GM19467 (cell line): Measurements from ENCODE around the gene HS3ST5.

ENCODE experiments used
- ATAC-seq: cut with Tn5 transposase; IDR thresholded peaks from one replicate; pipeline ENCODE4 v1.9.1; 2021; ENCODE audit warnings: mild to moderate bottlenecking, moderate library complexity; ENCODE audit not compliant: unreplicated experiment

HS3ST5 gene

DNA sequence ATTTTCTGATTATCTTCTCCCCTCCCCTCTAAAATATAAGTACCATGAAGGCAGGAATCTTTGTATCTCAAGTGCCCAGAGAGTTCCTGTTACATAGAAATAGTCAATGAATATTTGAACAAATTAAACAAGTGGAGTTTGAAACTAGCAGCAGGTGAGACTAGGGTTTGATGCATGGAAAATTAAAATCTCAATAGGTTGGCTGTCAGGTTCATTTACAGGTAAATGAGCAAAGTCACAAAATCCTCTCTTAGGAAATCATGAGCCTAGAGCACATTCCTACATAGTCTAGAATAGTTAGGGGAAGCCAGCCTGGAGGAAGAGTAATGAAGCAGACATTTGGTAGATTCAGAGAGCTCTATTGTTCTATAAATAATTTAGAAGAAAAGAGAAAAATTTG is 140.4 kb downstream of the HS3ST5 start:
- ATAC-seq, result no peak

DNA sequence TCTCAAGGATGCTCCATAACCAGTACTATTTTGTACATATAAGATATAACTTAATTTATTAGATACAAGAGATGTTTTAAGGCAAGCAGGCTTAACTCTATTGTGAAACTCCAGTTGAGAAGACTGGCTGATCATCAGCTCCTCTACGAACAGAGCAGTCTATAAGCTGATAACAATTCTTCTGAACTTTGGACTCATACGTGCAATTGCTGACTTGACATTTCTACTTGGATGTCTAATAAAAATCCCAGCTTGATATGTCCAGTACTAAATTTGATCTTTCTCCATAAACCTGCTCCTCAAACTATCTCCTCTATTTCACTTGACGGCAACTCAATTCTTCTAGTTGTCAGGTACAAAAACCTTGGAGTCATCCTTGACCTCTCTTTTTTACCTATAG is 141.9 kb downstream of the HS3ST5 start:
- ATAC-seq, result no peak

DNA sequence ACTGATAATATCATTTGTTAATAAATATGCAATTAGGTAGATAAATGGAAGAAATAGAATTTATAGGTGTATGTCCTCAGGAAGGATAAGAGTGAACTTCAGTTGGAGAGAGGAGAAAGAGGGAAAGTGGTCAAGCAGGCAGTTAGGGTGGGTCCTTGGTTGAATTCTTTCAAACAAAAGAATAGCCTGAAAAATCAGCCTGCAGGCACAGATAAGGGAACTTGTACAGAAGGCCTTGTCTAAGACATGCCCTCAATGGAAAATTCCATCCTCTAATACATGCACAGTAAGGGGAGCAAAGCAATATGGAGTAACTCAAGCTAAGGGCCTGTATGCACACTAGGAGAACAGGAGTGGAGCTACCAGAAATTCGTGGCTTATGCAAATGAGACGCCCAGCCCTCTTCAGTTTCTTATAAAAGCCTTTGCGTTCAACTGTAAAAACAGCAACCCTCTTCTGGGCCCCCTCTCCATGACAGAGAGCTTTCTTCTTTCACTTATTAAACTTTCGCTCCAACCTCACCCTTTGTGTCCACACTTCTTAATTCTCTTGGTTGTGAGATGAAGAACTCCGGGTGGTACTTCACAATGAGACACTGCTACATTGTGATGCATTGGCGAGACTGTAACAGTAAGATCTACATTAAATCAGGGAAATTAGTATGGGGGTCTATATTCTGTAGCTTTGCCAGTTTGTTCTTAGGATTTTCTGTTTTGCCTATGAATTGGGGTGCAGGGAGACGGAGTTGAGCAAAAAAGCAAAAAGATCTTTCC is 147.0 kb downstream of the HS3ST5 start:
- no peak for ATAC-seq

DNA sequence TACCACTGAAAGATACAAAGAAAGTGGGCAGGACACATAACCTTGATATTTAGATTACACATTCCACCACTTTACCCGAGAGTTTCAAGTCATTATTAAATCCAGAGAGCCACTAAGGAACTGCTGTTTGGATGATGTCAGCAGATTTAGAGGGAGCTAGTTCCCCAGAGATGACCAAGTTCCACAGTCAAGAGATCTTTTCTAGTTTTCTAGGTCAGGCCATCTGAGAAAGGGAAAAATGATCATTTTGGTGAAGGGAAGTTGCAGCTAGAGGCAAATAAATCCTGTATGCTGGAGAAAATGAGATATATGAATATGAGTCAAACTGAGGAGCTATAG is 147.8 kb downstream of the HS3ST5 start:
- ATAC-seq, result no peak

DNA sequence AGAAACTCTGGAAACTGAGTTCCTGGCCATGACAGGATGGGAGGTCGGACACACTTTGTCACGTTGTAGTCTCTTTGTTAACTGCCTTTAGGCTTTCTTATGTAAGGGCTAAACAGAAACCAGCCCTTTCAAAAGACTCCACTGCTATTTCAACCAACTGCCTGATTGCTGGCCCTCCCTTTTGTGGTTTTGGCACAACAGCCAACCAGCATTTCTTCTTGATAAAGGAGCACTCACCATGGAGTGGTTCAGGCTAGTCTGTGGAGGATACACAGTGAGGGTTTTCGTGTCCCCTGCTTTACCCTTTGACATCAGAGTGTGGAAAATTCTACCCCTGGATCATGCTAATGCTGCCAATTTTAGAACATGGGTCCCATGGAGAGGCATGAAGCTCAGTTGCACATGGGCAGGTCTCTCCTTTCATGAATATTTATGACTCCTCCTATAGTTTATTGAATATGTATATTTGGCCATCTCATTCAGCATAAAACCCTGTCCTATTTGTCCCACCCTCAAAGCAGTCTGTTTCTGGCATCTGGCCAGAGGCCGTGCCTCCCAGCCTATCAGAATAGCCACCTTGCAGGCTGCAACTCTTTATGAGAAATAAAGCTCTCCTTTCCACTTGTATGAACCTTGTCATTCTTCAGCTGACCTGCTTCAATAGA is 148.3 kb downstream of the HS3ST5 start:
- ATAC-seq, result no peak

DNA sequence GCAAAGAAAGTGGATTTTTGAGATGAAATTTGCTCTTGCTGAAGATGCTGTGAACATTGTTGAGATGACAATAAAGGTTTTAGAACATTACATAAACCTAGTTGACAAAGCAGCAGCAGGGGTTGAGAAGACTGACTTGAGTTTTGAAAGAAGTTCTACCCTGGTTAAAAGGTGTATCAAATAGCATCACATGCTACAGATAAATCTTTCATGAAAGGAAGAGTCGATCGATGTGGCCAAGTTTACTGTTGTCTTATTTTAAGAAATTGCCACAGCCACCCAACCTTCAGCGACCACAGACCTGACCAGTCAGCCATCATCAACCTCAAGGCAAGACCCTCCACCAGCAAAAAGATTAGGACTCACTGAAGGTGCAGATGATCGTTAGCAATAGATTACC is 155.3 kb downstream of the HS3ST5 start:
- no peak for ATAC-seq

DNA sequence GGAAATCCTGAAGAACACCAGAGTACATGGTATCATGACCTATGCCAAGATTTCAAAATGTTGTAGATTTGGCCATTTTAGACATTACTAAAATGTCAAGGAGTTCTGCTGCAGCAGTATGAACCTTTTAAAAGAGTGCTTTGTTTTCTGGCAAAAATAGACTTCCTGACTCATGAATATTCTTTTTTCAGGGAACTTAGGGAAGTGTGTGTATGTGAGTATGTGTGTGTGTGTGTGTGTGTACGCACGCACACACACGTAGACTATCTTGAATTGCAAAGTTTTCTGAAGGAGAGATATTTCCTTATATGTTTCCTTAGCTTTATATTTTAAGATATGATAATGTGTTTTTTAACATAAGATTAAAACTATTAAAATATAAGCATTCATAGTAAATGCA is 161.2 kb downstream of the HS3ST5 start:
- ATAC-seq, result no peak

DNA sequence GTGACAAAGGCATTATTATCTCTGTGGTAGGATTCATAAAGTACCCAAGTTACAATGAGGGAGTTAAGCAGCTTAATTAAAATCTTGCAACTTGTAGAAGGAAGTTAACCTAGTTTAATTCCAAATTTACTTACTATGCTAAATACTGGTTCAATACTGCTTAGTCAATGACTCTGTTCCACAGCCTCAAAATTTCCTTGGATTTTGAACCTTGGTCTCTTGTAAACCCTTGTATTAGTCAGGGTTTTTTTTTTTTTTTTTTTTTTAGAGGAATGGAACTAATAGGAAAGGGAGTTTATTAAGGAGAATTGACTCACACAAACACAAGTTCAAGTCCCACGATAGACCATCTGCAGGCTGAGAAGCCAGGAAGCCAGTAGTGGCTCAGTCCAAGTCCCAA is 163.4 kb downstream of the HS3ST5 start:
- no peak for ATAC-seq

DNA sequence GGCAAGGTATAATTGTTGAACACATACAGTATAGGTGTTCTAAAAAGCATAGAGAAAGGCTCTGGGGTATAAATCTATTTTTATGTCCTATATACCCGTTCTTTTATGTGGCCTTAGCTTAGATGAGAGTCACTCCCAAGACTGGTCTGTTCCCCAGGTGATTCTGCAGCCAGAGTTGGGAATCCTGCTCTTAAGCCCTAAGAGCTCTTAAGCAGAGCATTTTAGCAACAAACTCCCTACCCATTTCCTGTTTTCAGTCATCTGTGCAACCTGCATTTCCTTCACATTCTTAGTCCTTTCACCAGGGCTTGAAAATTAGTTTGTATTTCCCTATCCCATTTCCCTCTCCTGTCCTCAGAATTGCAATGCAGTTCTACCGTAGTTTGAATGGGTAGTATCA is 166.1 kb downstream of the HS3ST5 start:
- no peak for ATAC-seq

DNA sequence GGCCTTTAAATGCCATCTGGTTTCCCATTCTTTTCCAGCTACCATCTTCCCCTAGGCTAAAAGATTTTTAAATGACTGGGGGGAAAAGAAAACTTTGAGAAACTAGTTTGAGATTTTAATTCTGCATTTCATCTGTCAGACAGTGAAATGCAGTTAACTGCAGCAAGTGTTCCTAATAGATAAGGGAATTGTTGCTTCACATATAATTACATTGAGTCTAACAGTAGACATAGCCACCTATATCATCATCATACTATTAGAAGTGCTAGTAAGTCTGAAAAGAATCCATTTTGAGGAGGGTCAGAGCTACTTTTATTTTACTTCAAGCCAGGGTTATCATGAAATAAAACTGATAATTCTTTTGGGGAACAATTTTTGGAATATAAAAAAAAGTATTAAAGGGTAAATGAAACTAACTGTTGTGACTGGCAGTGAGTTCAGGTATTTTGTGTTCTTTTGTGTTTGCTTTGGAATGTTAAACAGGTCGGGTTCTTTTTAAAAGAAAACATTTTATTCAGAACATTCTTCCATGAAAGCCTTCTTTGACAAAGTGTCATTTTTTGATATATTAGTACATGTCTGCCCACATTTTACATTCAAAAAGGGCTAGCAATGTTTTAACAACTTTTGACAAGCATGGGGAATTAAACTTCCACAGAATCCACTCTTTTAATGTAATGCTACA is 170.1 kb downstream of the HS3ST5 start:
- ATAC-seq, result no peak

DNA sequence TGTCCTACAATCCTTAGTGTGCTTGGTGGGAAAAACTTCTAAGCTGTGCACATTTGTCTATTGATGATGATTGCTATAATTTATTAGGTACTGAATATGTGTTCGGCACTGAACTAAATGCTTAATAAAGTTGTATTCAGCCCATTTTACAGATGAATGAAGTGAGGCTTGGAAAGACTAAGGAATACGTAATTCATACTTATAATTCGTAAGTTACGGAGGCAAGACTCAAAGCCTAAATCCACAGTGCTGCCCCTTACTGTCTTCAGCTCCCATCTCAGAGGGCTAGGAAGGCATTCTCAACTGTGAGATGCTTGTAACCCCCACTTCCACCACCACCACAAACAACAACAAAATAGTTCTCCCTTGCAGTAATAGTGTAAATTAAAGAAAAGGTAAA is 171.3 kb downstream of the HS3ST5 start:
- ATAC-seq, result no peak

DNA sequence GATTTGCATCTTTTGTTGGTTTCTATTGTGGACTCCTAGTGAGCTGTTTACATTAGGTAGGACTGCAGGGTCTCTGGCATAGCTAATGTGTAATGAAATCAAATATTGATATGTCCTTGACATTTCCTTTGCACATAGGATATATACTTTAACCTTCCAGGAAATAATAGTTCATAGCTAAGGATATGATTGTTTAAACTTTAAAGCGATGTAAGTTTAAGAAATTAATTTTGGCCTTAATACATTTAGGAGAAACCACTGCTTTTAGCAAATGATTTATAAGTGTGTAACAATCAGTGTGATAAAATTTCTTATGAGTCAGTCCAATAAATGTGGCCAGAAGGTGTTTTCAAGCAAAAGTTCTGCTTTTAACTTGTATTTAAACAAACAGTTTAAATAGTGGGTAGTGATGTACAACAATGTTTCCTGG is 171.8 kb downstream of the HS3ST5 start:
- no peak for ATAC-seq

DNA sequence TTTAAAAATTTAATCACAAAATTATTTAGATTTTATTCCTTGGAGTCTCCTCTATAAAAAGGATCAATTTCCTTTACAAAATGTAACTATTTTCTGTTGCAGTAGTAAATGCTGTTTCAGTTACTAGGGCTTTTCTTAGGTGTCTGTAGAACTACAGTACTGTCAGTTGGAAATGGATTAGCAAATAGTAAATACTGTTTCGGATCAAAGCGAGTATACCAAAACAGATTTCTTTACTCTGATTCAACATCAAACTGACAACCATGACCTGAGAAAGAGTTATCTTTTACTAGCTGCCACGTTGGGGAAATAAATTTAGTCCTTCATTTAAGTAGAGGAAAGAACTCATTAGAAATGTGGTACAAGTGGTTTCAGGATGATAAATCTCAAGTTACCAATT is 172.5 kb downstream of the HS3ST5 start:
- no peak for ATAC-seq

DNA sequence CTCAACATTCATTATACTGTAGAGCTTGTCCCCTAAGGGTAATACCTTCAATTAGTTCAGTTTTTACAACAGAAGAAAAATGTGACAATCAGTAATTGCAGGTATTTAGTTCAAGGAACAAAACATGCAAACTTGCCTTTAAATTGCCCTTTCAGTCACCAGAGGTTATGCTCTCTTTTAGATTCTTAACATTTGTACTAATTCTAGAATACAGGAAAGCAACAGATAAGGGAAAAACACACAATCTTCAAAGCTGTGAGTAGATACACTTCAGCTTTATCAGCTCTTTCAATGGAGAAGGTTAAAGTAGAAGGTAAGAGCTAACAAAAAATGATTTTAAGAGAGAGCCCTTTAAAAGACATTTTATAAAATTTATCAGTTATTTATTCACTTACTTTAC is 173.1 kb downstream of the HS3ST5 start:
- no peak for ATAC-seq

DNA sequence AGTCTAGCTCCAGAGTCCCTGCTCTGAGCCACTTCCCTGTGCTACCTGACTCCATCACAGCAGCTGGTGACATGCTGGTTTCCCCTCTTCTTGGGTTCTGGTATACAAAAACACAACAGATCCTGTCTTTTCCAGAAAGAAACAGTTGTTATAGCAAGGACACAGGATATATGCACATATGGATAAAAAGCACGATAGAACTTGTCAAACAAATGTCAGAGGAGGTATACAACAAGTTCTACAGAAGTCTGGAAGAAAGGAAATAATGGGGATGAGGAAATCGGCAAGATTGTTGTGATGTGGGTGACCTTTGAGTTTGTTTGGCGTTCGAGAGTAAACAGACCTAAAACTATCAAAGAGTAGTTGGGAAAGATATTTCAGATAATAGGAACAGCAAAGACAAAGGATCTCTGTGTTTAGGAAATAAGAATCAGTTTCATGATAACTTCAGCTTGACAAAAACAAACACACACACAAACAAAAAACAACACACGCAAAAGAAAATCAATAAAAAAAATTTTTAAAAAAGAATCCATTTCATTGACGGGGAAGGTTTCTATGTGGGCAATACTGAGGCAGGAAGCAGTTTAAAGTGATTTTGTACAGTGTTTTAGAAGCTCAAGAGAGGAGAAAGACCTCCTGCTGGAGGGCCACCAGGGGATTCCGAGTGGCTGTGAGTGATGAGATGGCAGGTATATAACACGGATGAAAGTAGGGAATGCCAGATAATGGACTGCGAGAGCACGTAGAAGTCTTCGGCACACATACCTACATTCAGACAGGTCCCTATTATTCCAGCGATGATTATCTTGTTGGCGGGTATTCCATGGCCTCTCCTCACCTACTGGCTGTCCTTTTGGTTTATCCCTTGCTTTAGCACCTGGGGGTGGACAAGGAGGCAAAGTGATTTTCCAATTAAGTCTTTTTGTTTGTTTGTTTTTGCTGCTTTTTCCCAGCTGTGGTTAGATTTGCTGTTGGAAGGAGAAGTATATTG is 174.9 kb downstream of the HS3ST5 start:
- ATAC-seq, result no peak

DNA sequence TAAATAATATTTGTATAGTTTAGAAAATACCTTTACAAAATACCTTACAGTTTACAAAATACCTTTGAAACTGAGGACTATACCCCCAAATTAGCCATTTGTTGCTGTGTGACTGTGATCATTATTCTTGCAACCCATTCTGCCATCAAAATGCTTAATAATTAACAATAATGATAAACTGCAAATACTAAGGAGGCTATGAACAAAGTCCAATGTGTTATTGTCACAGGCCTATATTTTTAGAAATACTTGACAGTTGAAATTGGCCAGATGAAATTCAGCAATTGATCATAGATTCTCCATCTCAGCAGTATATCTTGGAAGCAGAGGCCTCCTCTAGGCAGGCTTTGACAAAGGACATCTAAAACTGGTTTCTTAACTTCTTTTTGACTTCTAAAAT is 178.6 kb downstream of the HS3ST5 start:
- no peak for ATAC-seq

DNA sequence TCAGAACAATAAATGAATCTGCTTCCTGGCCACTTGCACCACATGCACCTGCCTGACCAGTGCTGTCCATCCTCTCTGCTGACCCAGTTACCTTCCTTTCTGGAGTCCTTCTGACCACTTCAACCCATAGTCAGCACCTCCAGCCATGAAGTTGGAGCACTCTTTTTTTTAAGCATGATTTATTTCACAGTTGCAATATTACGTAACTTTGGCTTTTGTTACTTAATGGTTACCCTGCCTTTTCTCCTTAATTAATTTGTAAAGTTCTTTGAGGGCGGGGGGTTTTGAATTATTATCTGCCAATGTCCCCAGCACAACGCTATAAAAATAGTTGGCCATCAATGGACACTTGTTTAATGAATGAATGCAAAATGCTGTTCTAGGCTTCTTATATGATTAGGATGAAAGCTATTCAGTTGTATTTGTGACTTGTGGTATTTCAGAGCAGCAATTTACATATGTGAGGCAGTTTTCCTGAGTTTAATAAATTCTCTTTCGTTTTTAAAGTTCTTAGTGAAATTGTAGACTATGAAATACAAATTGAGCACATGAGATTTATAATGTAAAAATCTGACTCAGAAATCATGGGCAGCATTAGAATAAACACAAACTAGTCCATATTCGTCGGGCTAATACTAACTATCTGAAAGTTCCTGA is 180.0 kb downstream of the HS3ST5 start:
- no peak for ATAC-seq

DNA sequence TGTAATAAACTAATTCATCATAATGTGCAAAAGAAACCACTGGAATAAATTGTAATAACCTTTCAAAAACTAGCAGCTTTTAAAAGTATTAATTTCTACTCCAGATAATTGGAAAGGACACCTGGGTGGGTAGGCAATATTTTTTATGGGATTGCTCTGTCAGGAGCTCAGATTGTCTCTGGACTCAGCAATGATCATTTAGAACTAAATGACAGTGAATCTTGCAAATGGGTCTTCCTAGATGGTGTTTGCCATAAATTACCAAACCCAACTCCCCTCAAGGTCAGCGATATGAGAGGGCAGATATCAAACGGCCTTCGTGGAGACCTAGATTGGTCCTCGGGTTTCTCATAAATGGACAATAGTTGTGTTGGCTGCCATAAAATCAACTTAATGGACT is 181.9 kb downstream of the HS3ST5 start:
- no peak for ATAC-seq

DNA sequence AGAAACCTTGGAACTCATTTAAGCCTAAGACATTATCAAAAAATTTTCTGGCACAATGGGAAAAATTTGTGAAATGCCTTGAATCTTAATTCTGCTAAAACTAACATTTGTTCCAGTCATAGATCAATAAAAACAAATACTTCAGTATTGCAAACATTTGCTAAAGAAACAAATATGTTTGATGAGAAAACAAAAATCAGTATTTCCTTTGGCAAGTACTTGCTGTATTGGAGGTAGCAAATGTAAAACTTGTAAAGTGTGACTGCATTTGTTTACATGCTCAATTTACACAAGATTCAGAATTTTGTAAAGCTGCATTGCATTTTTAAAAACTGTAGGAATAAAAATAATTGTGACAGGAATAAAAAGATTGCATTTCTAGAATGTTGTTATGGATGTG is 183.1 kb downstream of the HS3ST5 start:
- ATAC-seq, result no peak

DNA sequence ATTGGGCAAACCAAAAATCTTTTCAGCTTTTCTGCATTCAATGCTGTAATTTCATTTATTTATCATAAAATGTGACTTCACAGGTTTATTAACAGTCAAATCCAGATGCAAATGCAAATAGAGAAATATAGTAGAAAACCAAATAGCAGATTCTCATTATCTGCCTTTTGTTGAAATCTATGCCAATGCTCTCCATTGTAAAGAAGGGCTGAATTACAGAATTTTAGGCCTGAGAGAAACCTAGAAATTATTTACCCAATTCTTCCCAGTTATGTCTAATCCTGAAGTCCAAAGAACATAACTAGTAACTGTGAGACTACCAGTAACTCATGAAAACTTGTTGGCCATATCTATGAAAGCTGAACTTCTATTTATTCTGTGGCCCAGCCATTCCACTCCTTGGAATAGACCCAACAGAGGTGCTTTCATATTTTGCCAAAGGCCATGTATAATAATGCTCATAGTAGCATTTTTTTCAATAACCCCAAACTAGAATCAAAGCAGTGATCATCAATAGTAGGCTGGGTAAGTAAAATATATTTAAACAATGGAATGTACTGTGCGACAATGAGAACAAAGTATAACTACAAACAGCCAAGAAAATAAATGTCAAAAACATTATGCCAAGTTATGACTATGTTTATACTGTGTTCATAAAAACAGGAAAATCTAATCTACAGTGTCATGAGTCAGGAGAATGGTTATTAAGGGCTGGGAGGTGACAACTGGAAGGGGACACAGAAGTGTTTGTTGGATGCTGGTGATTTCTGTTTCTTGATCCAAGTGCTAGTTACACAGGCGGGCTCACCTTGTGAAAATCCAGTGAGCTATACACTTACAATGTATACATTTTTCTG is 183.8 kb downstream of the HS3ST5 start:
- no peak for ATAC-seq
